Tibial nerve (tissue), 4 donors: ENCODE data around the gene ENOX1. TPM values are rescaled to one million over a fixed set of nuclear protein-coding genes. Genes with fewer than 3 reads are reported as not detected.

Experiments
- DNase-seq, 2 donors: peaks; one replicate each; pipeline ENCODE4 v3.0.0-alpha.2; 2019; ENCODE audit warnings: low spot score in 2 of 2
- H3K27ac ChIP-seq, 4 donors: fragments of 200-600 bp; sonication (generic) in 3 of 4; one replicate each; pipeline ENCODE4 v1.5.1; 2017 to 2019; ENCODE audit warnings: mild to moderate bottlenecking in 1 of 4
- H3K27me3 ChIP-seq, 2 donors: fragments of 200-600 bp; sonication (generic) in 1 of 2; one replicate each; pipeline versions ENCODE4 v1.5.1 to v1.6.0; 2017 to 2019
- H3K36me3 ChIP-seq, 3 donors: fragments of 200-600 bp; sonication (generic); one replicate each; pipeline ENCODE4 v1.5.1; 2018 to 2019
- H3K4me1 ChIP-seq, 4 donors: fragments of 200-600 bp; sonication (generic) in 3 of 4; one replicate each; pipeline ENCODE4 v1.5.1; 2017 to 2019
- H3K4me3 ChIP-seq, 4 donors: fragments of 200-600 bp; sonication (generic) in 3 of 4; one replicate each; pipeline ENCODE4 v1.5.1; 2017 to 2019; ENCODE audit warnings: mild to moderate bottlenecking in 1 of 4, moderate library complexity in 1 of 4
- H3K9me3 ChIP-seq, 4 donors: fragments of 200-600 bp; sonication (generic) in 3 of 4; one replicate each; pipeline ENCODE4 v1.5.1; 2017 to 2019
- CTCF ChIP-seq, 5 experiments: fragments of 200-600 bp in 3 of 5; fragments of 450-650 bp in 2 of 5; sonication (generic) in 3 of 5; IDR thresholded peaks; one replicate each; pipeline ENCODE4 v1.5.1; 2016 to 2019; ENCODE audit warnings: antibody characterized with exemption in 5 of 5, mild to moderate bottlenecking in 3 of 5, moderate library complexity in 2 of 5
- EP300 ChIP-seq, 2 donors: sonication (generic); formaldehyde crosslinking; IDR thresholded peaks; one replicate each; pipeline ENCODE4 v1.6.1; 2017; ENCODE audit warnings: antibody characterized with exemption in 2 of 2, mild to moderate bottlenecking in 1 of 2
- POLR2A ChIP-seq, 2 donors: fragments of 450-650 bp; IDR thresholded peaks; one replicate each; pipeline ENCODE4 v1.6.1; 2017; ENCODE audit warnings: antibody characterized with exemption in 2 of 2, mild to moderate bottlenecking in 2 of 2, moderate library complexity in 2 of 2
- WGBS, 2 donors: methylation state at CpG; one replicate each; pipeline ENCODE4 v1.1.5; 2018; 5-methylcytosine and 5-hydroxymethylcytosine counted together
- total RNA-seq, 4 donors: library from RNA; depleted of rRNA; stranded (reverse); fragments of >200 nt; gene quantifications; one replicate each; pipeline ENCODE4 v1.1.0, GENCODE V29; 2016

The ENOX1 gene
- total RNA-seq, 4 donors from 2014 or later = 2.6 to 8.2 (median 4.6) TPM

GRCh38 chr13:43271152-43271551, 515.6 kb downstream of the ENOX1 start:
- H3K27ac ChIP-seq = no peak overlapping the region
- H3K9me3 ChIP-seq = no peaks in the 10 kb centered on the region
- no peaks in the 10 kb centered on the region for H3K4me1 ChIP-seq
- DNase-seq = no peak
- no peaks in the 10 kb centered on the region for H3K27me3 ChIP-seq
- WGBS, 2 donors = 94 to 100% methylated on average over 2 of the region's 2 CpGs
- no peak for TF ChIP-seq CTCF (IDR thresholded peaks at IDR 0.05)
- no peak for TF ChIP-seq POLR2A (IDR thresholded peaks at IDR 0.05)
- TF ChIP-seq EP300 (IDR thresholded peaks at IDR 0.05) = no peak
- H3K36me3 ChIP-seq = peaks cover 0 to 2% (median 0%) of the 10 kb centered on the region in 3 donors
- no peak overlapping the region for H3K4me3 ChIP-seq

DNA sequence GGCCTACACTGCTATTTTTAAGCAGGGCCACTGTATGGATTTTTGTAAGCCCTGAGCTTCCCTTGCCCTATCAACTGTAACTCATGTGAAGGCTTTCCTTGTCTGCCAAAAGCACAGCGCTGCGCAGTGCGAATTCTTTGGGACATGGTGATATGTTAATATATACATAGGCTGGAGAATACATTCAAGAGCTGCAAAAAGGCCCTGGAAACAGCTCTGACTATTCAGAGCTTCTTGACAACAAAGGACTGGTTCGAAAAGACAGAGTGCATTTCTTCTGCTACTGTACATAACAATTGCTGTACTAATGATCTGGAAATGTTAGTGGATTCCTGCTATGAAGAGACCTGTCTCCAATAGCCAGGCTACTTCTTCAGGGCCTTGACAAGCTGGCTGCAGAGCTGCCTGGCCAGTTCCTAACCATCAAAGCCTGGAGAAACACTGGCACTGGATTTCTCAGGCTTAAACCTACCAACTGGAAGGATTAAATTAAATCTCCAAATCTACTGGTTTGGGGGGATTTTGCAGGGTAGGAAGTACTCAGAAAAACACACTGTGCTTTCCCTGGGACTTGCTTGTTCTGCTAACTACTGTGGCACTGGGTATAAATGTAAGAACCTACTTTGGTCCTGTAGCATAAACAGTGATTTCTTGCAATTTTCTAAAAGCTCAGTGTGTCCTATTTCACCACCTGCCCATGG, 516.5 kb downstream of the ENOX1 start:
- Histone ChIP-seq H3K4me3 (no peak overlapping the region), H3K36me3 (peaks cover 0 to 2% (median 0%) of the 10 kb centered on the region in 3 donors), H3K9me3 (no peaks in the 10 kb centered on the region), H3K27ac (no peak overlapping the region), H3K27me3 (no peaks in the 10 kb centered on the region), H3K4me1 (no peaks in the 10 kb centered on the region)
- TF ChIP-seq CTCF (IDR thresholded peaks at IDR 0.05) = no peak
- TF ChIP-seq POLR2A (IDR thresholded peaks at IDR 0.05) = no peak
- no peak for TF ChIP-seq EP300 (IDR thresholded peaks at IDR 0.05)
- WGBS, 2 donors = 63 to 66% methylated on average over 4 of the region's 4 CpGs
- no peak for DNase-seq

DNA sequence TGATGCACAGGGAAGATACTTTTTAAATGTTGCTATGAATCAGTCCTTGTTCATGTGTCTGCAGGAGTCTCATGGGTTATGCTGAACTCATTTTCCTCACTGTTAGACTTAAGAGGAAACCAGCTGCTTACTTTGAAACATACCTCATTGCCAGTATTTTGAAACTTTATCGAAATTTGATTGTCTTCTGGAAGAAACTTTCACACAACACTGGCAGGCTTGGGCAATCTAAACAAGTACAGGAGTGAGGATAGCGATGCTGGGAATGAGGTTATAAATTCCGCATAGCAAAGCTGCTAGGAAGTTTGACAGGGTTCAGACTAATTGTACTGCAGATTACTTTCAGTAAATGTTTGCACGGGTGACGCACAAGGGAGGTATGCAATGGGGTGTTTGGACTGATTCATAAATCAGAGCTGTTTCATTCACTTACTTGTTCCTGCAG, 517.7 kb downstream of the ENOX1 start:
- H3K4me1 ChIP-seq = no peaks in the 10 kb centered on the region
- DNase-seq = no peak
- H3K36me3 ChIP-seq = peaks cover 0 to 2% (median 0%) of the 10 kb centered on the region in 3 donors
- no peak overlapping the region for H3K27ac ChIP-seq
- no peak overlapping the region for H3K4me3 ChIP-seq
- TF ChIP-seq POLR2A (IDR thresholded peaks at IDR 0.05) = no peak
- TF ChIP-seq EP300 (IDR thresholded peaks at IDR 0.05) = no peak
- TF ChIP-seq CTCF (IDR thresholded peaks at IDR 0.05) = no peak
- no peaks in the 10 kb centered on the region for H3K9me3 ChIP-seq
- no peaks in the 10 kb centered on the region for H3K27me3 ChIP-seq
- WGBS, 2 donors = 40 to 55% methylated on average over 5 of the region's 5 CpGs

- Histone ChIP-seq H3K9me3 (no peaks in the 10 kb centered on the region), H3K27ac (no peak overlapping the region), H3K27me3 (no peaks in the 10 kb centered on the region), H3K36me3 (peaks cover 0 to 2% (median 0%) of the 10 kb centered on the region in 3 donors), H3K4me1 (no peaks in the 10 kb centered on the region), H3K4me3 (no peak overlapping the region)
- no peak for DNase-seq
- TF ChIP-seq POLR2A (IDR thresholded peaks at IDR 0.05) (no peak), CTCF (IDR thresholded peaks at IDR 0.05) (no peak), EP300 (IDR thresholded peaks at IDR 0.05) (no peak)
- 47 to 61% methylated on average over 2 of the region's 2 CpGs for WGBS, 2 donors
Measured at GRCh38 chr13:43268632-43269031, 518.1 kb downstream of the ENOX1 start.

GRCh38 chr13:43267916-43268315, 518.9 kb downstream of the ENOX1 start:
- TF ChIP-seq POLR2A (IDR thresholded peaks at IDR 0.05) (no peak), CTCF (IDR thresholded peaks at IDR 0.05) (no peak), EP300 (IDR thresholded peaks at IDR 0.05) (no peak)
- WGBS, 2 donors = 81 to 84% methylated on average over 3 of the region's 3 CpGs
- Histone ChIP-seq H3K27ac (no peak overlapping the region), H3K4me3 (no peak overlapping the region), H3K9me3 (no peaks in the 10 kb centered on the region), H3K4me1 (no peaks in the 10 kb centered on the region), H3K27me3 (no peaks in the 10 kb centered on the region), H3K36me3 (peaks cover 0 to 2% (median 0%) of the 10 kb centered on the region in 3 donors)
- no peak for DNase-seq
